Thoracic aorta (tissue), 2 donors: ENCODE results near the gene PABPN1L. TPM values are rescaled to one million over a fixed set of nuclear protein-coding genes. Genes with fewer than 3 reads are reported as not detected.

Experiments used
- ATAC-seq: fragments of 150-250 bp; one replicate; pipeline ENCODE4 v1.8.0; 2017; ENCODE audit warnings: low read depth; ENCODE audit not compliant: insufficient number of reproducible peaks, low FRiP score
- DNase-seq: peaks from one replicate; pipeline ENCODE4 v3.0.0-alpha.2; 2020; ENCODE audit warnings: low spot score
- H3K27ac ChIP-seq, 2 donors: fragments of 200-600 bp; sonication (generic); 1 replicate in 1 of 2; 2 replicates in 1 of 2; pipeline ENCODE4 v1.5.1; 2016; ENCODE audit warnings: mild to moderate bottlenecking in 2 of 2, moderate library complexity in 2 of 2
- H3K27me3 ChIP-seq: fragments of 200-600 bp; sonication (generic); replicated peaks from 2 replicates; pipeline ENCODE4 v1.6.0; 2016; ENCODE audit warnings: mild to moderate bottlenecking; ENCODE audit not compliant: insufficient read depth
- H3K36me3 ChIP-seq: fragments of 200-600 bp; sonication (generic); one replicate; pipeline ENCODE4 v1.5.1; 2016
- H3K4me1 ChIP-seq, 2 donors: fragments of 200-600 bp; sonication (generic); 1 replicate in 1 of 2; 2 replicates in 1 of 2; pipeline versions ENCODE4 v1.5.1 to v1.6.0; 2016; ENCODE audit warnings: low read depth in 2 of 2, mild to moderate bottlenecking in 1 of 2; ENCODE audit not compliant: control insufficient read depth in 1 of 2
- H3K4me3 ChIP-seq: fragments of 200-600 bp; sonication (generic); 2 replicates; pipeline ENCODE4 v1.5.1; 2016; ENCODE audit warnings: mild to moderate bottlenecking
- H3K9me3 ChIP-seq: fragments of 200-600 bp; sonication (generic); 2 replicates; pipeline ENCODE4 v1.5.1; 2016
- total RNA-seq, 2 donors: library from RNA; depleted of rRNA; stranded (reverse); fragments of >200 nt; gene quantifications; one replicate each; pipeline versions ENCODE4 v1.1.0 to v1.2.3, GENCODE V29; 2016
- TF ChIP-seq, protein P1 (sequence below): fragments of 200-600 bp; sonication (generic); IDR thresholded peaks from one replicate; pipeline ENCODE4 v1.5.1; 2019; ENCODE audit warnings: antibody characterized with exemption

PABPN1L gene, protein sequence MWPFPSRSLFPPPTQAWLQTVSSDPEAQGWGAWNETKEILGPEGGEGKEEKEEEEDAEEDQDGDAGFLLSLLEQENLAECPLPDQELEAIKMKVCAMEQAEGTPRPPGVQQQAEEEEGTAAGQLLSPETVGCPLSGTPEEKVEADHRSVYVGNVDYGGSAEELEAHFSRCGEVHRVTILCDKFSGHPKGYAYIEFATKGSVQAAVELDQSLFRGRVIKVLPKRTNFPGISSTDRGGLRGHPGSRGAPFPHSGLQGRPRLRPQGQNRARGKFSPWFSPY
- not detected for total RNA-seq

GRCh38 chr16:88866151-88866920 is at the start of gene PABPN1L:
PABPN1L (minus strand) TSS chr16:88866660; CDS start chr16:88866606, 54 bp downstream.
- Histone ChIP-seq H3K9me3 (no peaks in the 10 kb centered on the region), H3K36me3 (peaks cover 8% of the 10 kb centered on the region), H3K27me3 (no peaks in the 10 kb centered on the region), H3K27ac (no peak within 1 kb of the TSS), H3K4me1 (no peaks in the 10 kb centered on the region), H3K4me3 (no peak within 1 kb of the TSS)
- DNase-seq, result no peak
- TF ChIP-seq, protein P1, sequence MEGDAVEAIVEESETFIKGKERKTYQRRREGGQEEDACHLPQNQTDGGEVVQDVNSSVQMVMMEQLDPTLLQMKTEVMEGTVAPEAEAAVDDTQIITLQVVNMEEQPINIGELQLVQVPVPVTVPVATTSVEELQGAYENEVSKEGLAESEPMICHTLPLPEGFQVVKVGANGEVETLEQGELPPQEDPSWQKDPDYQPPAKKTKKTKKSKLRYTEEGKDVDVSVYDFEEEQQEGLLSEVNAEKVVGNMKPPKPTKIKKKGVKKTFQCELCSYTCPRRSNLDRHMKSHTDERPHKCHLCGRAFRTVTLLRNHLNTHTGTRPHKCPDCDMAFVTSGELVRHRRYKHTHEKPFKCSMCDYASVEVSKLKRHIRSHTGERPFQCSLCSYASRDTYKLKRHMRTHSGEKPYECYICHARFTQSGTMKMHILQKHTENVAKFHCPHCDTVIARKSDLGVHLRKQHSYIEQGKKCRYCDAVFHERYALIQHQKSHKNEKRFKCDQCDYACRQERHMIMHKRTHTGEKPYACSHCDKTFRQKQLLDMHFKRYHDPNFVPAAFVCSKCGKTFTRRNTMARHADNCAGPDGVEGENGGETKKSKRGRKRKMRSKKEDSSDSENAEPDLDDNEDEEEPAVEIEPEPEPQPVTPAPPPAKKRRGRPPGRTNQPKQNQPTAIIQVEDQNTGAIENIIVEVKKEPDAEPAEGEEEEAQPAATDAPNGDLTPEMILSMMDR, result no peak
- no peak for ATAC-seq

DNA sequence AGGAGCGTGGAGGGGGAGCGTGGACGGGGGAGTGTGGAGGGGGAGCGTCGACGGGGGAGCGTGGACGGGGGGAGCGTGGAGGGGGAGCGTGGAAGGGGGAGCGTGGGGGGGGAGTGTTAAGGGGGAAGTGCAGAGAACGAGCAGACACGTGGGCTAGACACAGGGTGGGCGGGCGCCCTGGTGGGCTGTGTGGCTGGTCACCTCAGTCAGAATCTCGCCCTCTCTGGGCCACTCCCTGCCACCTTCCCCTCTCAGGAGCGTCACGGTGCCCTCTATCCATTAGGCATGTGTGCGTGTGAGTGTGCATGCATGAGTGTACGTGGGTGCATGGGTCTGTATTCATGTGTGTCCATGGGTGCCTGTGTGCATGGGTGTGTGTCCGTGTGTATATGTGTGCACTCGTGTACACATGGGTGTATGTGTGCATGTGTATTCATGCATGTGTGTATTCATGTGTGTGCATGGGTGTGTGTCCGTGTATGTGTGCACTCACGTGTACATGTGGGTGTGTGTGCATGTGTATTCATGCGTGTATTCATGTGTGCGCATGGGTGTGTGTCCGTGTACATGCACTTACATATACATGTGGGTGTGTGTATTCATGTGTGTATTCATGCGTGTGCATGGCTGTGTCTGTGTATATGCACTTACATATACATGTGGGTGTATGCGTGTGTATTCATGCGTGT is 49.3 kb upstream of the PABPN1L start:
- no peak for ATAC-seq
- Histone ChIP-seq H3K9me3 (no peaks in the 10 kb centered on the region), H3K27ac (no peak overlapping the region), H3K4me1 (peaks cover 0 to 3% of the 10 kb centered on the region in 2 donors), H3K4me3 (no peak overlapping the region), H3K27me3 (no peaks in the 10 kb centered on the region), H3K36me3 (no peaks in the 10 kb centered on the region)
- no peak for DNase-seq
- TF ChIP-seq, protein P1, result no peak

GRCh38 chr16:88914750-88915368 is 48.4 kb upstream of the PABPN1L start:
- Histone ChIP-seq H3K36me3 (no peaks in the 10 kb centered on the region), H3K27me3 (no peaks in the 10 kb centered on the region), H3K27ac (no peak overlapping the region), H3K4me1 (no peaks in the 10 kb centered on the region), H3K4me3 (no peak overlapping the region), H3K9me3 (no peaks in the 10 kb centered on the region)
- no peak for DNase-seq
- ATAC-seq, result no peak
- TF ChIP-seq, protein P1, result no peak

DNA sequence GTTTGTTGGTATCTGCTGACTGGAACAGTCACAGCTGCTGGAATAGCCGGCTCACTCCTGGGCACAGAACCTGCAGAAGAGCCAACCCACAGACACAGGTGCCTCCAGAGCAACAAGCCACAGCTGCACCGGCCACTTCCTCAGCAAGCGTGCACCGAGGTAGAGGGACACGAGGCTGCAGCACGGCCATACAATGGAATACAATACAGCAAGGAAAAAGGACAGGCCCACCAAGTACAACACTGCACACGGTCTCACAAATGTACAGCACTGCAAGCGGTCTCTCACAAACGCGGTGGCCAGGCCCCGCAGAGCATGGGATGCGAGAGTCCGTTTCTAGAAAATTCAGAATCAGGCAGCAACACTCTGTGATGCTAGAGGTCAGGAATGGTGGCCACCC is 47.4 kb upstream of the PABPN1L start:
- DNase-seq (no peak), ATAC-seq (no peak)
- Histone ChIP-seq H3K36me3 (no peaks in the 10 kb centered on the region), H3K27me3 (no peaks in the 10 kb centered on the region), H3K9me3 (no peaks in the 10 kb centered on the region), H3K27ac (no peak overlapping the region), H3K4me1 (no peaks in the 10 kb centered on the region), H3K4me3 (no peak overlapping the region)
- TF ChIP-seq, protein P1, result no peak
